IMR-90 (cell line): ENCODE measurements around the gene NXF2B. TPM values are rescaled to one million over a fixed set of nuclear protein-coding genes. Genes with fewer than 3 reads are reported as not detected.
"Not testable (repeated sequence)": the region's sequence is repeated elsewhere in the genome, so short reads cannot be mapped to it uniquely, and the experiment has no call there.

ENCODE experiments used
- ATAC-seq: fragments of 200-7000 bp; cut with Tn5 transposase; 2 replicates; pipeline ENCODE4 v1.9.1; 2020; ENCODE audit warnings: low read depth, mild to moderate bottlenecking, moderate library complexity
- BruUV-seq: library from RNA; stranded (reverse); fragments of 400-500 nt; replicated peaks from 2 replicates; lab custom pipeline; 2021; lab: Mats Ljungman, UMichigan
- CTCF ChIA-PET: fragments of 300-600 bp; formaldehyde crosslinking; extraction: SDS; loops from one replicate; lab custom pipeline; 2021; ENCODE audit warnings: antibody characterized with exemption; lab: Yijun Ruan, JAX
- POLR2A ChIA-PET: fragments of 300-600 bp; sonication (Branson Sonifier 250); formaldehyde crosslinking; loops from one replicate; lab custom pipeline; 2022; ENCODE audit warnings: antibody characterized with exemption; ENCODE audit not compliant: unreplicated experiment; lab: Charles Lee
- DNase-seq: peaks from one replicate; pipeline ENCODE4 v3.0.0; 2013
- H2AFZ ChIP-seq: replicated peaks from 2 replicates; pipeline ENCODE3; 2013; ENCODE audit warnings: low read length, mild to moderate bottlenecking; ENCODE audit not compliant: poor library complexity
- H2AK5ac ChIP-seq: 2 replicates; pipeline ENCODE4 v1.6.1; 2013; ENCODE audit warnings: low read depth, low read length, inconsistent platforms
- H2AK9ac ChIP-seq: replicated peaks from 2 replicates; pipeline ENCODE3; 2013; ENCODE audit warnings: mild to moderate bottlenecking, low read depth, low read length, moderate library complexity; ENCODE audit not compliant: poor library complexity
- H2BK120ac ChIP-seq: 2 replicates; pipeline ENCODE4 v1.6.1; 2013; ENCODE audit warnings: low read depth, low read length, inconsistent platforms
- H2BK15ac ChIP-seq: 3 replicates; pipeline ENCODE4 v1.6.1; 2013; ENCODE audit warnings: low read depth, low read length, inconsistent platforms
- H2BK20ac ChIP-seq: 2 replicates; pipeline ENCODE4 v1.6.1; 2013; ENCODE audit warnings: low read depth, mild to moderate bottlenecking, inconsistent platforms, low read length, moderate library complexity
- H2BK5ac ChIP-seq: 2 replicates; pipeline ENCODE4 v1.6.1; 2013; ENCODE audit warnings: mild to moderate bottlenecking, low read depth, low read length, inconsistent platforms; ENCODE audit not compliant: poor library complexity, severe bottlenecking
- H3K14ac ChIP-seq: replicated peaks from 2 replicates; pipeline ENCODE4 v1.6.1; 2013; ENCODE audit warnings: low read depth, low read length, inconsistent platforms
- H3K18ac ChIP-seq: 2 replicates; pipeline ENCODE4 v1.6.1; 2013; ENCODE audit warnings: low read depth, low read length, control low read depth
- H3K23ac ChIP-seq: 2 replicates; pipeline ENCODE4 v1.6.1; 2013; ENCODE audit warnings: low read depth, low read length, inconsistent platforms
- H3K27ac ChIP-seq: 2 replicates; pipeline ENCODE4 v1.5.1; 2013; ENCODE audit warnings: mild to moderate bottlenecking, control low read depth, low read length; ENCODE audit not compliant: insufficient read depth
- H3K27me3 ChIP-seq: 2 replicates; pipeline ENCODE4 v1.6.1; 2013; ENCODE audit warnings: low read length; ENCODE audit not compliant: control insufficient read depth, insufficient read depth
- H3K36me3 ChIP-seq: 2 replicates; pipeline ENCODE4 v1.6.1; 2013; ENCODE audit warnings: low read length, mixed read lengths; ENCODE audit not compliant: control insufficient read depth, insufficient read depth
- H3K4ac ChIP-seq: 2 replicates; pipeline ENCODE4 v1.6.1; 2013; ENCODE audit warnings: low read depth, low read length, inconsistent platforms
- H3K4me1 ChIP-seq: 2 replicates; pipeline ENCODE4 v1.6.1; 2013; ENCODE audit warnings: low read length, mixed read lengths; ENCODE audit not compliant: control insufficient read depth, insufficient read depth
- H3K4me2 ChIP-seq: 2 replicates; pipeline ENCODE4 v1.6.1; 2013; ENCODE audit warnings: low read depth, mild to moderate bottlenecking, control low read depth, low read length, moderate library complexity
- H3K4me3 ChIP-seq: 2 replicates; pipeline ENCODE4 v1.5.1; 2013; ENCODE audit warnings: low read depth, mild to moderate bottlenecking, control low read depth, low read length, moderate library complexity; ENCODE audit not compliant: insufficient read depth
- H3K56ac ChIP-seq: 2 replicates; pipeline ENCODE4 v1.6.1; 2013; ENCODE audit warnings: low read length, inconsistent platforms; ENCODE audit not compliant: insufficient read depth; ENCODE audit errors: extremely low read depth
- H3K79me1 ChIP-seq, 2 experiments: 2 replicates each; pipeline ENCODE4 v1.6.1; 2013; ENCODE audit warnings: low read length in 2 of 2, inconsistent platforms in 1 of 2, low read depth in 1 of 2
- H3K9ac ChIP-seq: 2 replicates; pipeline ENCODE4 v1.6.1; 2013; ENCODE audit warnings: low read depth, low read length, control low read depth
- H3K9me1 ChIP-seq: 2 replicates; pipeline ENCODE4 v1.6.1; 2013; ENCODE audit warnings: low read length, inconsistent platforms; ENCODE audit not compliant: insufficient read depth
- H3K9me3 ChIP-seq: 2 replicates; pipeline ENCODE4 v1.6.1; 2013; ENCODE audit warnings: low read length; ENCODE audit not compliant: control insufficient read depth, insufficient read depth
- H4K20me1 ChIP-seq: 2 replicates; pipeline ENCODE4 v1.6.1; 2013; ENCODE audit warnings: low read length, inconsistent platforms; ENCODE audit not compliant: insufficient read depth
- H4K5ac ChIP-seq: 2 replicates; pipeline ENCODE4 v1.6.1; 2013; ENCODE audit warnings: mild to moderate bottlenecking, low read depth, low read length, control low read depth
- H4K8ac ChIP-seq, 2 experiments: 2 replicates each; pipeline ENCODE4 v1.6.1; 2013; ENCODE audit warnings: low read depth in 2 of 2, low read length in 2 of 2, control low read depth in 1 of 2, inconsistent platforms in 1 of 2
- H4K91ac ChIP-seq: 2 replicates; pipeline ENCODE4 v1.6.1; 2013; ENCODE audit warnings: low read depth, low read length, inconsistent platforms; ENCODE audit not compliant: insufficient read depth
- WGBS, 2 experiments: methylation state at CpG; one replicate each; pipeline versions ENCODE4 v1.1.5 to v1.1.7; 2013; ENCODE audit warnings: missing lambda C conversion rate in 2 of 2; ENCODE audit not compliant: insufficient read length in 1 of 2; ENCODE audit errors: extremely low coverage in 2 of 2; 5-methylcytosine and 5-hydroxymethylcytosine counted together
- dilution Hi-C: fragments of 300-500 bp; cut with HindIII; formaldehyde crosslinking; loops from one replicate; pipeline ENCODE4 v1.14.3; 2018; ENCODE audit warnings: low sequenced_read_pairs; ENCODE audit not compliant: unreplicated experiment
- in situ Hi-C: fragments of 300-500 bp; cut with MboI; formaldehyde crosslinking; loops from 3 replicates; pipeline ENCODE4 v1.14.3; 2019; ENCODE audit warnings: low sequenced_read_pairs, inconsistent platforms, mixed read lengths
- intact Hi-C: fragments of 100-400 bp; cut with micrococcal nuclease; formaldehyde crosslinking; loops from 2 replicates; pipeline ENCODE4 v1.10.0; 2022
- polyA plus RNA-seq, 3 experiments: library from polyadenylated mRNA; depleted of rRNA; stranded (reverse); fragments of >200 nt; gene quantifications; 2 replicates each; pipeline ENCODE4 v1.2.3, GENCODE V29; 2012; ENCODE audit warnings: low replicate concordance in 1 of 3
- total RNA-seq: library from RNA; depleted of rRNA; stranded (reverse); fragments of >200 nt; gene quantifications from 2 replicates; pipeline ENCODE4 v1.2.3, GENCODE V29; 2012

The NXF2B gene
- total and polyA plus RNA-seq, 2 of the 4 experiments (the other 2 are of a cell fraction): not detected

DNA sequence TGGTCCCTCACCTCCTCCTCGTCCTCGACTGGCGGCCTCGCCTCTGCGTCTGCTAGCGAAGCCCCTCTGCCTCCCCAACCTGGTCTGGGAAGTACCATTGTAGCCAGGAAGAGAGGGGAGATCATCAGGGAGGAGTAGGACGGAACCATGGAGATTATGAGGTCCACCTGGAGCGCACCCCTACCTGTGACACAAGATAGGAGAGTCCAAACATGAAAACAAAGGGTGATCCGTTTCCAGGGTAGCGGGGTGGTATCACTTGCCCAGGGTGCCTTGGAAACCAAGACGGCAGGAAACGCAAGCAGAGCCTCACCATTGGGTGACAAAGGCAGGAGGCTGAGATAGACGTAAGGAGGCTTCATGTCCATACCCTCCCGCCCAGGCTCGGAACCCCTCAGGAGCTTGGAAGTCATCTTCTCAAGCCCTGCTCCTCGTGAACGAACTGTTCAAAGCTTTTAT is 32.0 kb upstream of the NXF2B start, which contains the start of gene TCP11X2:
Gene TCP11X2, minus strand, starts transcription at position 51 of the 459 bp plus-strand sequence.
- intact Hi-C loops, H2BK20ac ChIP-seq, H4K8ac ChIP-seq, POLR2A ChIA-PET, H2BK15ac ChIP-seq, H2AK9ac ChIP-seq, BruUV-seq, H3K4me2 ChIP-seq, CTCF ChIA-PET, H3K27me3 ChIP-seq, H2AK5ac ChIP-seq, H3K23ac ChIP-seq, ATAC-seq, H3K27ac ChIP-seq, H3K36me3 ChIP-seq, H3K4me3 ChIP-seq, H3K14ac ChIP-seq, H3K9ac ChIP-seq, H4K20me1 ChIP-seq, in situ Hi-C loops, H3K4ac ChIP-seq, H3K9me1 ChIP-seq, H2AFZ ChIP-seq, H2BK120ac ChIP-seq, H3K79me1 ChIP-seq, DNase-seq, H2BK5ac ChIP-seq, H3K4me1 ChIP-seq, H4K5ac ChIP-seq, H4K91ac ChIP-seq, H3K9me3 ChIP-seq, H3K18ac ChIP-seq, H3K56ac ChIP-seq, dilution Hi-C loops: not testable (repeated sequence)
- no CpG with 5 or more reads among the region's 17 CpGs for WGBS, 2 experiments

DNA sequence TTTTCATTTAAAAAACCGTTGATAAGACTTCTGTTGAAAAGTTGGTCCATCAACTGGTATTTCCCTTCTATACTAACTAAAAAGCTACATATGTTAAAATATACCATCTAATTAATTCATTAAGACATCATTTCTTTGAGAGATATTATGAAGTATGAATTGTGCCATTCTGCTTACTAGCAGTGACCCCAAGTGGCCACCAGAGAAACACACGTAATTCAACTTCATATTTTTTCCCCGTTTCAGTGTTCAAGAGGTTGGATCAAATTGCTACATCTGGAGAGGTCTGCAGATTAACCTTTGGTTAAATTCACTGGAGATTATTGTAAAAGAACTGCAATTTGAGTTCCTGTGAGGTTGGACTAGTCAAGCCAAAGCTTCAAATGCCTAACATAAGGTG is 30.4 kb upstream of the NXF2B start:
- H3K14ac ChIP-seq, H4K5ac ChIP-seq, H3K4ac ChIP-seq, H3K4me2 ChIP-seq, H4K91ac ChIP-seq, H2AK5ac ChIP-seq, H3K36me3 ChIP-seq, H3K4me3 ChIP-seq, dilution Hi-C loops, in situ Hi-C loops, H3K56ac ChIP-seq, H4K8ac ChIP-seq, H3K18ac ChIP-seq, H3K9ac ChIP-seq, H2BK20ac ChIP-seq, POLR2A ChIA-PET, H3K27me3 ChIP-seq, H3K23ac ChIP-seq, H3K4me1 ChIP-seq, H2AK9ac ChIP-seq, H4K20me1 ChIP-seq, H2BK5ac ChIP-seq, DNase-seq, intact Hi-C loops, H3K9me1 ChIP-seq, H2BK120ac ChIP-seq, H2BK15ac ChIP-seq, H3K9me3 ChIP-seq, BruUV-seq, CTCF ChIA-PET, H3K27ac ChIP-seq, H2AFZ ChIP-seq, H3K79me1 ChIP-seq: not testable (repeated sequence)
- WGBS, 2 experiments: no CpG with 5 or more reads among the region's 3 CpGs
- peak; percentile 49; the same call in 1 of the 2 replicates for ATAC-seq
